Activated CD4-positive, alpha-beta T cell treated with anti-CD3 and anti-CD28 coated beads, Interleukin-2, Interleukin-6, amounts not matched to agents 100 ng/mL and 50 ng/mL, durations not matched to agents 16 hours and 8 hours (primary cell): ENCODE measurements around the gene MYO1F.
A peak's percentile ranks its signal among the peaks of the same experiment; 100 is the strongest.
"Not testable (repeated sequence)": the region's sequence is repeated elsewhere in the genome, so short reads cannot be mapped to it uniquely, and the experiment has no call there.

Experiments used
- DNase-seq: peaks from one replicate; pipeline ENCODE4 v3.0.0-alpha.2; 2020

MYO1F gene

GRCh38 chr19:8561075-8561764 lies 16.0 kb downstream of the MYO1F start:
- no peak for DNase-seq

DNA sequence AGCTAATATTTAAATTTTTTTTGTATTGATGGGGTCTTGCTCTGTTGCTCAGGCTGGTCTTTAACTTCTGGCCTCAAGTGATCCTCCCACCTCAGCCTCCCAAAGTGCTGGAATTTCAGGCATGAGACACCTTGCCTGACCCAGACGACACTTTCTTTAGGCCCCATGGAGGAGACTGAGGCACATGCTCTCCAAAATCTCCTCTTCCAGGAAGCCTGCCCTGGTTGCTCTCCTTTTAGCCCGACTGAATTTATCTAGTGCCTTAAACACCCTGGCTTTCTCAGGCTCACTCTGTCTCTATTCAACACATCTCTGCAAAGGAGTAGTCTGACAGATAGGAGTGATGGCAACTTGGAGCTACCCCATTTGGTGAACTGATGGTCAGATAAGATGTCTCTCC lies 18.9 kb downstream of the MYO1F start:
- no peak for DNase-seq

GRCh38 chr19:8557642-8558238 lies 19.5 kb downstream of the MYO1F start:
- DNase-seq, result no peak

- not testable (repeated sequence) for DNase-seq
These were observed 23.5 kb downstream of the MYO1F start for GRCh38 chr19:8553729-8554128.

DNA sequence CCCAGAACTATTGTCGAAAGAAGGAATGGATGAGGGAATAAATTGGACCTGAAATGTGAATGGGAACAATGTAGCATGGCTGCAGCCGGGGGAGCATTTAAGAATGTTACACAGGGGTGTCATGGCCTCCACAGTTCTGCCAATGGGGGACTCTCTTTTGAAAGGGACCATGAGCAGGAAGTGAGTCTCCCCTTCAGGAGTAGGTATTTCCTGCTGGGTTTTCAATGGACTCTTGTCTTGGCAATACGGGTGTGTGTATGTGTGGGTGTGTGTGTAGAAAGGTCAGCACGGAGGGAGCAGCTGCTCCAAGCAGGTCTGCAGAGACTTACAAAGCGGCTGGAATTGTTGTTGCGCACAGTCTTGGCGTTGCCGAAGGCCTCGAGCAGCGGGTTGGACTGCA lies 24.4 kb downstream of the MYO1F start:
- peak; percentile 26 for DNase-seq

- DNase-seq, result no peak
These were observed 27.2 kb downstream of the MYO1F start for GRCh38 chr19:8550070-8550469.

GRCh38 chr19:8545743-8546142 lies 31.5 kb downstream of the MYO1F start:
- DNase-seq, result no peak

GRCh38 chr19:8544168-8544567 lies 33.1 kb downstream of the MYO1F start:
- no peak for DNase-seq

GRCh38 chr19:8539621-8540149 lies 37.6 kb downstream of the MYO1F start:
- no peak for DNase-seq

GRCh38 chr19:8537099-8537498 lies 40.1 kb downstream of the MYO1F start:
- DNase-seq, result no peak

DNA sequence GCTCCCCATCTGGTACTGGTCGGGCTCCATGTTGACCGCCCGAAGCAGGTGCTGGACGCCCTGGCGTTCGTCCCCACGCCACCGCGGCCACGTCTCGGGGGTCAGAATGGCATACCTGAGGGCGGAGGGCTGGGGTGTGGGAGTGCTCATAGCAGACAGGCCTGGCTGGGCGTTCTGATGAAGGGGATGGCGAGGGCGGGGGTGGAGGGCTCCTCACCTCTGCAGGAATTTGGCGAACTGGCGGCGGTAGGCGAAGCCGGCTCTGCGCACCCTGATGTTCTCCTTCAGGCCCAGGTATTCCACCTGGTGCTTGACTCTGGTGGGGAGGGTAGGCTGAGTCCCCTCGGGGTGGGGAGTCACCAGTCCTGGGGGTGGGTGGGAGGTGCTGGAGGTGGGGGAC lies 41.0 kb downstream of the MYO1F start:
- no peak for DNase-seq

GRCh38 chr19:8532225-8532624 lies 45.0 kb downstream of the MYO1F start:
- no peak for DNase-seq

DNA sequence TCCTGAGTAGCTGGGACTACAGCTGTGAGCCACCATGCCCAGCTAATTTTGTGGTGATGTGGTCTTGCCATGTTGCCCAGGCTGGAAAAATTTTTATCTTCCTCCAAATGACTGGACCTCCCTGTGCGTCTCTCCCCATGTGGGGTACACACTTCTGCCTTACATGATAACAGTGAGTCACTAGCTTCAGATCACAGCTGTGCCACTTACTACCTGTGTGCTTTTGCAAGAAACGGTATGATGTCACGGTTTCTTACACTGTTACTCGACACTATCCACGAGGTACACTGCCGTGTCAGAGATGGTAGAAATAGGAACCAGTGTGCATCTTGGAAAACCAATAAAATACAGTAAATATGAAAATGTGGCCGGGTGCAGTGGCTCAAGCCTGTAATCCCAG lies 45.8 kb downstream of the MYO1F start:
- no peak for DNase-seq

DNA sequence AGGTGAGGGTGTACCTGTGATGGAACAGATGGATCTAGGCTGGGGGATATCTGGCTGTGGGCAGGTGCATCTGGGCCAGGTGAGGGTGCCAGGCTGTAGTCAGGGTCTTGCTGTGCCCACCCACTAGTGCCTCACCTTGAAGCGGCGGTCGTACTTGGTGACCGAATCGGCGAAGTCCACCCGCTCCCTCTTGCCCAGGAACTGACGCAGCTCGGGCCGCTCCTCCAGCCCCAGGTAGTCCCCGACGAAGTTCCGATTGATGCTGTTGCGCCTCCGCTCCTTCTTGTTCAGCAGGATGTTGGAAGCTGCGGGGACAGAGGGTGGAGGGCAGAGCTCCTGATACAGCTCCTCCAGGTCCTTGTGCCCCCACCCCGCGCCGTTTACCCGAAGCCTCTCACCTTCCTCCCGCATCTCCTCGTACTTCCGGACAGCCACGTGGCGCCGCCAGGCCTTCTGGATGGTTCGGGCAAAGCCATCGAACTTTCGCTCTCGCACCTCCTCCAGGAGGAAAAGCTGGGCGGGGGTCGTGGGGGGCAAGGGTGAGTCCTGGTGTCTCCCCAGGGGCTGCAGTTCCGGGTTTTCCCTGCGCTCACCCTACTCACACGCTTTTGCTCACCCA lies 47.1 kb downstream of the MYO1F start:
- no peak for DNase-seq

DNA sequence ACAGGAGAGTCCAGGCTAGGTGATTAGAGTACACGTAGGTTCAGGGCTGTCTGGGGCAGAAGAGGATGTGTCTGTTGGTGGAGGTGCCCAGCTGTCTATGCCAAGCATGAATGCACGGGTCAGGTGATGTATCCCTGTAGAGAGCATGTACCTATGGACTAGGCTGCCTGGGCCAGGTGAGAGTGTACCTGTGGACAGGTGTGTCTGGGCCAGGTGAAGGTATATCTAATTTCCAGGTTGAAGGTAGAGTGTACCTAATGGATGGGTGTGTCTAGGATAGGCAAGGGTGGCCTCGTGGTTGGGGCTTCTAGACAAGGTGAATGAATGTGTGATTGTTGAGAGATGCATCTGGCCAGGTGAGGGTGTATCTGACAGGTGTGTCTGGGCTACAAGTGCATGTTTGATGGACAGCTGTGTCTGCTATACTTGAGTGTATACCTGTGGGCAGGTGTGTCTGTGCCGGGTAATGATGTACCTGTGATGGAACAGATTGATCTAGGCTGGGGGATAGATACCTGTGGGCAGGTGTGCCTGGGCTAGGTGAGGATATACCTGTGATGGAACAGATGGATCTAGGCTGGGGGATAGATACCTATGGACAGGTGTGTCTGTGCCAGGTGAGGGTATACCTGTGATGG lies 47.8 kb downstream of the MYO1F start:
- no peak for DNase-seq

DNA sequence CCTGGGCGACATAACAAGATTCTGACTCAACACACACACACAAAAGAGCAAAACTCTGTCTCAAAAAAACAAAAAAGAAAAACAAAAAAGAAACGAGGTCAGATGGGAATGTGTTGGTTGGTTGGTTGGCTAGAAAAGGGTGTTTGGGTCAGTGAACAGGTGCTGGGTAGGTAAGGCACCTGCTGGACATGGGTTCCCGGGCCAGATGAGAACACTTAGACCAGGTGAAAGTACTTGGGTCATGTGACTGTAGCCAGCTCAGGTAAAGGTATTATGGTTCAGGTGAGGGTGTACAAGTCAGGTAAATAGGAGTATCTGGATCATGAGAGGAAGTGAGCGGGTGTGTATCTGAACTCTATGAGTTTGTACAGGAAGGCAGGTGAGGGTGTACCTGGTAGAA lies 48.7 kb downstream of the MYO1F start:
- no peak for DNase-seq

GRCh38 chr19:8526345-8527091 lies 50.7 kb downstream of the MYO1F start:
- DNase-seq, result no peak

- no peak for DNase-seq
These were observed 51.9 kb downstream of the MYO1F start for GRCh38 chr19:8525401-8525684.

- no peak for DNase-seq
These were observed 57.9 kb downstream of the MYO1F start for GRCh38 chr19:8519388-8519787.

DNA sequence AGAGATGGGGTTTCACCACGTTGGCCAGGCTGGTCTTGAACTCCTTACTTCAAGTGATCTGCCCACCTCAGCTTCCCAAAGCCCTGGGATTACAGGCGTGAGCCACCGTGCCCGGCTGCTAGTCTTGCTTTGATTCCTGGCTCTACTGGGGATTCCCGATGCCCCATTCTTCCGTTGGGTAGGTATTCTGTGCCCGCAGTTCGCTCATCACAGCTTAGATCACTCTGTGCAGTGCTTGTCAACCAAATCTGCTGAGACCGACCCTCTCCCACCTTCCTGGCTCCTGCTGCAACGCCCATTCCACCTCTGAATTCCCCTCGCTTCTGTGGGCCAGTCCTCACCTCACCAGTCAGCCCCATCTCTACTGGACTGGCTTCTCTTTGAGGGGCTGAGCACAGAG lies 58.7 kb downstream of the MYO1F start:
- DNase-seq, result no peak

- DNase-seq, result peak; percentile 40
These were observed 59.4 kb downstream of the MYO1F start for GRCh38 chr19:8517551-8518442.

GRCh38 chr19:8515317-8515716 lies 61.9 kb downstream of the MYO1F start:
- DNase-seq, result peak; percentile 54
